Measurements from ENCODE around the gene RASA1. TPM values are rescaled to one million over a fixed set of nuclear protein-coding genes. Genes with fewer than 3 reads are reported as not detected.

Gene RASA1
- total RNA-seq, 1 donor = 43.8 TPM

- no peaks in the 10 kb centered on the region for H4K20me1 ChIP-seq (ENCODE audit: insufficient read depth, low read length)
- peaks cover 5% of the 10 kb centered on the region for H3K79me2 ChIP-seq (ENCODE audit: insufficient read depth, low read length)
- peaks cover 47% of the 10 kb centered on the region for H3K4me1 ChIP-seq (ENCODE audit: insufficient read depth, low read length)
- no peak overlapping the region for H3K4me2 ChIP-seq (ENCODE audit: insufficient read depth, low read length)
- H3K4me3 ChIP-seq (ENCODE audit: insufficient read depth, low read length) = no peak overlapping the region
- no peak overlapping the region for H3K27ac ChIP-seq (ENCODE audit: low read depth, low read length)
- no peaks in the 10 kb centered on the region for H3K9me3 ChIP-seq (ENCODE audit: low read depth, low read length)
- no peaks in the 10 kb centered on the region for H3K27me3 ChIP-seq (ENCODE audit: insufficient read depth, low read length)
- TF ChIP-seq, protein P1, sequence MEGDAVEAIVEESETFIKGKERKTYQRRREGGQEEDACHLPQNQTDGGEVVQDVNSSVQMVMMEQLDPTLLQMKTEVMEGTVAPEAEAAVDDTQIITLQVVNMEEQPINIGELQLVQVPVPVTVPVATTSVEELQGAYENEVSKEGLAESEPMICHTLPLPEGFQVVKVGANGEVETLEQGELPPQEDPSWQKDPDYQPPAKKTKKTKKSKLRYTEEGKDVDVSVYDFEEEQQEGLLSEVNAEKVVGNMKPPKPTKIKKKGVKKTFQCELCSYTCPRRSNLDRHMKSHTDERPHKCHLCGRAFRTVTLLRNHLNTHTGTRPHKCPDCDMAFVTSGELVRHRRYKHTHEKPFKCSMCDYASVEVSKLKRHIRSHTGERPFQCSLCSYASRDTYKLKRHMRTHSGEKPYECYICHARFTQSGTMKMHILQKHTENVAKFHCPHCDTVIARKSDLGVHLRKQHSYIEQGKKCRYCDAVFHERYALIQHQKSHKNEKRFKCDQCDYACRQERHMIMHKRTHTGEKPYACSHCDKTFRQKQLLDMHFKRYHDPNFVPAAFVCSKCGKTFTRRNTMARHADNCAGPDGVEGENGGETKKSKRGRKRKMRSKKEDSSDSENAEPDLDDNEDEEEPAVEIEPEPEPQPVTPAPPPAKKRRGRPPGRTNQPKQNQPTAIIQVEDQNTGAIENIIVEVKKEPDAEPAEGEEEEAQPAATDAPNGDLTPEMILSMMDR (IDR thresholded peaks at IDR 0.05; ENCODE audit: extremely low read depth, low read depth, low read length) = no peak
- H2AFZ ChIP-seq (ENCODE audit: low read length) = no peak overlapping the region
- peaks cover 82% of the 10 kb centered on the region for H3K36me3 ChIP-seq (ENCODE audit: insufficient read depth, low read length)
- DNase-seq (ENCODE audit: insufficient read length, low spot score, missing footprints) = no peak
These were observed 122.4 kb downstream of the RASA1 start for GRCh38 chr5:87390075-87390474.

- TF ChIP-seq, protein P1 (IDR thresholded peaks at IDR 0.05; ENCODE audit: extremely low read depth, low read depth, low read length) = no peak
- H2AFZ ChIP-seq (ENCODE audit: low read length) = no peak overlapping the region
- DNase-seq (ENCODE audit: insufficient read length, low spot score, missing footprints) = no peak
These were observed 123.0 kb downstream of the RASA1 start for GRCh38 chr5:87390576-87391199.

GRCh38 chr5:87392170-87392569, 124.5 kb downstream of the RASA1 start:
- Histone ChIP-seq H3K27ac (ENCODE audit: low read depth, low read length) (peak overlapping the region; percentile 97), H3K9me3 (ENCODE audit: low read depth, low read length) (no peaks in the 10 kb centered on the region), H3K79me2 (ENCODE audit: insufficient read depth, low read length) (peaks cover 7% of the 10 kb centered on the region), H3K4me3 (ENCODE audit: insufficient read depth, low read length) (no peak overlapping the region), H3K4me1 (ENCODE audit: insufficient read depth, low read length) (peaks cover 49% of the 10 kb centered on the region), H3K27me3 (ENCODE audit: insufficient read depth, low read length) (no peaks in the 10 kb centered on the region), H3K4me2 (ENCODE audit: insufficient read depth, low read length) (no peak overlapping the region), H4K20me1 (ENCODE audit: insufficient read depth, low read length) (no peaks in the 10 kb centered on the region), H2AFZ (ENCODE audit: low read length) (no peak overlapping the region), H3K36me3 (ENCODE audit: insufficient read depth, low read length) (peaks cover 80% of the 10 kb centered on the region)
- no peak for DNase-seq (ENCODE audit: insufficient read length, low spot score, missing footprints)
- TF ChIP-seq, protein P1 (IDR thresholded peaks at IDR 0.05; ENCODE audit: extremely low read depth, low read depth, low read length) = no peak

More at GRCh38 chr5:87390576-87391199, 123.0 kb downstream of the RASA1 start:
- peaks cover 49% of the 10 kb centered on the region for H3K4me1 ChIP-seq (ENCODE audit: insufficient read depth, low read length)
- peaks cover 82% of the 10 kb centered on the region for H3K36me3 ChIP-seq (ENCODE audit: insufficient read depth, low read length)
- no peaks in the 10 kb centered on the region for H3K27me3 ChIP-seq (ENCODE audit: insufficient read depth, low read length)
- no peak overlapping the region for H3K4me2 ChIP-seq (ENCODE audit: insufficient read depth, low read length)
- H4K20me1 ChIP-seq (ENCODE audit: insufficient read depth, low read length) = no peaks in the 10 kb centered on the region
- H3K4me3 ChIP-seq (ENCODE audit: insufficient read depth, low read length) = no peak overlapping the region
- H3K27ac ChIP-seq (ENCODE audit: low read depth, low read length) = peak overlapping the region; percentile 4
- no peaks in the 10 kb centered on the region for H3K9me3 ChIP-seq (ENCODE audit: low read depth, low read length)
- peaks cover 9% of the 10 kb centered on the region for H3K79me2 ChIP-seq (ENCODE audit: insufficient read depth, low read length)

DNA sequence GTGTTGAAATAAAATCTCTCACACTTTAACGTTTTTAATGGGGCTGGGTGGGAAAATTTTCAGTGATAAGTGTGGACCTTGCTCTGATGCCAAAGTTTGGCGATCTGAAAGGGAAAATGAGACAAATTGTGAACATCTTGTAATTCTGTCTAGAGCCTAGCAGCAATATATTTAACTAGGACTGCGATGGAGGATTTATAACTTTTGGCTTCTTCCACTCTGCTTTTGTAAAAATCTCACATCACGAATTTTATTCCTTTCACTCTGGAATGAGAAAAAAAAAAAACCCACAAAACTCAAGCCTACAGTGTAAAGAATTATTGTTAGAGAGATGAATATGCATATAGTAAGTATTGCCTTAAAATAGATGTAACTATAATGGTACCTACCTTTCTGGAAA, 125.1 kb downstream of the RASA1 start:
- TF ChIP-seq, protein P1 (IDR thresholded peaks at IDR 0.05; ENCODE audit: extremely low read depth, low read depth, low read length) = no peak
- Histone ChIP-seq H3K27ac (ENCODE audit: low read depth, low read length) (peak overlapping the region; percentile 97), H3K79me2 (ENCODE audit: insufficient read depth, low read length) (peaks cover 10% of the 10 kb centered on the region)

More for the DNA sequence above, 125.1 kb downstream of the RASA1 start:
- H3K4me1 ChIP-seq (ENCODE audit: insufficient read depth, low read length) = peaks cover 49% of the 10 kb centered on the region
- no peak overlapping the region for H2AFZ ChIP-seq (ENCODE audit: low read length)
- no peaks in the 10 kb centered on the region for H3K9me3 ChIP-seq (ENCODE audit: low read depth, low read length)
- no peak for DNase-seq (ENCODE audit: insufficient read length, low spot score, missing footprints)
- H3K36me3 ChIP-seq (ENCODE audit: insufficient read depth, low read length) = peaks cover 79% of the 10 kb centered on the region
- no peaks in the 10 kb centered on the region for H4K20me1 ChIP-seq (ENCODE audit: insufficient read depth, low read length)
- no peaks in the 10 kb centered on the region for H3K27me3 ChIP-seq (ENCODE audit: insufficient read depth, low read length)
- H3K4me2 ChIP-seq (ENCODE audit: insufficient read depth, low read length) = peak overlapping the region; percentile 64
- H3K4me3 ChIP-seq (ENCODE audit: insufficient read depth, low read length) = peak overlapping the region; percentile 8
